A549 treated with Mapracorat at 1 μM for 4 hours (cell line): ENCODE data around the gene ZEB2. TPM values are rescaled to one million over a fixed set of nuclear protein-coding genes. Genes with fewer than 3 reads are reported as not detected.

Experiments
- total RNA-seq: library from RNA; stranded (reverse); fragments of 200-300 nt; extraction: Qiagen RNA extraction; gene quantifications from 5 replicates; pipeline ENCODE4 v1.2.3, GENCODE V29; 2022

ZEB2 gene
- 5.2 to 9.2 TPM (median 7.8 TPM) in 5 replicates for total RNA-seq

GRCh38 chr2:144519934-144520731 lies at the start of gene ZEB2:
TSS of gene ZEB2 (minus strand) at chr2:144520119. CDS start at chr2:144517350, 2,769 bp downstream.

